Esophagus (tissue), 2 donors: ENCODE measurements around the gene VPS45. TPM values are rescaled to one million over a fixed set of nuclear protein-coding genes. Genes with fewer than 3 reads are reported as not detected.
"Not testable (repeated sequence)": the region's sequence is repeated elsewhere in the genome, so short reads cannot be mapped to it uniquely, and the experiment has no call there.

Source experiments
- H3K27ac ChIP-seq, 2 donors: one replicate each; pipeline ENCODE4 v1.5.1; 2013; ENCODE audit warnings: low read depth in 2 of 2, mild to moderate bottlenecking in 2 of 2, inconsistent platforms in 1 of 2, low read length in 1 of 2, moderate library complexity in 1 of 2
- H3K27me3 ChIP-seq, 2 donors: one replicate each; pipeline ENCODE4 v1.6.1; 2013; ENCODE audit warnings: low read length in 2 of 2, control low read depth in 1 of 2, mild to moderate bottlenecking in 1 of 2; ENCODE audit not compliant: insufficient read depth in 2 of 2, control insufficient read depth in 1 of 2
- H3K36me3 ChIP-seq, 2 donors: one replicate each; pipeline ENCODE4 v1.6.1; 2013; ENCODE audit warnings: low read length in 1 of 2; ENCODE audit not compliant: control insufficient read depth in 2 of 2, insufficient read depth in 2 of 2
- H3K4me1 ChIP-seq, 2 donors: one replicate each; pipeline ENCODE4 v1.6.1; 2013; ENCODE audit warnings: low read length in 1 of 2; ENCODE audit not compliant: control insufficient read depth in 2 of 2, insufficient read depth in 2 of 2
- H3K4me3 ChIP-seq, 2 donors: one replicate each; pipeline ENCODE4 v1.5.1; 2013; ENCODE audit warnings: low read length in 2 of 2, mild to moderate bottlenecking in 2 of 2, low read depth in 1 of 2, moderate library complexity in 1 of 2
- H3K9me3 ChIP-seq, 2 donors: one replicate each; pipeline ENCODE4 v1.6.1; 2013; ENCODE audit warnings: mild to moderate bottlenecking in 2 of 2, low read depth in 1 of 2, low read length in 1 of 2, moderate library complexity in 1 of 2; ENCODE audit not compliant: control insufficient read depth in 2 of 2, insufficient read depth in 1 of 2
- whole genome bisulfite sequencing, 2 donors: extraction: QIAGEN DNeasy Blood & Tissue Kit; methylation state at CpG; one replicate each; pipeline ENCODE4 v1.1.7; 2013; 5-methylcytosine and 5-hydroxymethylcytosine counted together
- polyA plus RNA-seq, 2 donors: library from polyadenylated mRNA; stranded (reverse); fragments of 200-250 nt; gene quantifications; one replicate each; pipeline ENCODE4 v1.2.3, GENCODE V29; 2013
- donor health status: healthy with polysubstance abuse.
- donor health status: Bipolar disorder and iron deficiency.

VPS45 gene
- polyA plus RNA-seq, 2 donors: 16.1 to 19.3 TPM

DNA sequence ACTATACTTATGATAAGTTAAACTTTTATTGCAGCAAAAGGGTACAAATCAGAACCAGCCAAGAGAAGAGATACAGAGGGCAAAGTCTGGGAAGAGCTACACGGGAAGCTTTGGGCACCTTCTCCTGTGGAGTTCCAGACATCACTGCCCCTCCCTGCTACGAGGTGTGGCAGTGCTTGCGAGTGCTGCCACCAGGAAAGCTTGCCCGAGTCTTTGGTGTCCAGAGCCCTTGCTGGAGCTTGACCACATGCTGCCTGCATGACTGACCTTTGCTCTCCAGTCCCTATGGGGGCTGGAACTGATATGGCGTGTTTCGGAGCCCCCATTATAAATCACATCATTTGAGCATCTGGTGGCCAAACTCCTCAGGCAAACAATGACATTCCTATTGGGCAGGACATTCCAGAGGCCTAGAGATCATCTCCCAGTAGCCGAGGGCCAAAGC lies 105.6 kb downstream of the VPS45 start:
- H3K9me3 ChIP-seq: no peaks in the 10 kb centered on the region
- H3K27ac ChIP-seq: no peak overlapping the region
- H3K36me3 ChIP-seq: no peaks in the 10 kb centered on the region
- WGBS, 2 donors: 74 to 82% methylated on average over 7 of the region's 7 CpGs
- no peak overlapping the region for H3K4me3 ChIP-seq
- H3K27me3 ChIP-seq: no peaks in the 10 kb centered on the region
- H3K4me1 ChIP-seq: peaks cover 0 to 2% of the 10 kb centered on the region in 2 donors

DNA sequence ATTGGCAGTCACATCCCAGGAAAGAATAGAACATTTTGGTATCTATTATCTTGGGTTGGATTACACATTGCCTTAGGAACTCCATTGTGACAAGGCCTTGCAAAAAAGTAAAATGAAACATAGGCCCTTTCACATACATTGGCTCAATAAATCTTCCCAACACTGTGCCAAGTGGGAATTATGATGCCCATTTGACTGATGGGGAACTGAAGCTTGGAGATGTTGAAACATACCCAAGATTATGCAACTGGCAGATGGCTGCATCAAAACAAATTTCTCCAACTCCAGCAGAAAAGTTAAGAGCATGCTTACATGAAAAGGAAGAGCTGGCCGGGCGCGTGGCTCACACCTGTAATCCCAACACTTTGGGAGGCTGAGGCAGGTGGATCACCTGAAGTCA lies 109.0 kb downstream of the VPS45 start:
- no peak overlapping the region for H3K4me3 ChIP-seq
- no peak overlapping the region for H3K27ac ChIP-seq
- 62 to 70% methylated on average over 3 of the region's 3 CpGs for WGBS, 2 donors
- no peaks in the 10 kb centered on the region for H3K9me3 ChIP-seq
- H3K27me3 ChIP-seq: no peaks in the 10 kb centered on the region
- no peaks in the 10 kb centered on the region for H3K36me3 ChIP-seq
- peaks cover 0 to 2% of the 10 kb centered on the region in 2 donors for H3K4me1 ChIP-seq

DNA sequence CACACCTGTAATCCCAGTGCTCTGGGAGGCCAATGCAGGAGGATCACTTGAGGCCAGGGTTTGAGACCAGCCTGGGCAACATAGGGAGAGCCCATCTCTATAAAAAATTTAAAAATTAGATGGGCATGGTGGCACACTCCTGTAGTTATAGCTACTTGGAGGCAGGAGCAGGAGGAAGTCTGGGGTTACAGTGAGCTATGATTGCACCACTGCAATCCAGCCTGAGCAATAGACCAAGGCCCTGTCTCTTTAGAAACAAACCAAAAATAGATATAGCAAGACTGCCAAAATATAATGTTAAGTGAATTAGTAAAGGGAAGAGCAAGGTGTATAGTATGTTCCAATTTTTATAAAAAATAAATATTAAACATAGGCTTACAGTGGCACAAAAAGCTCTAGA lies 111.0 kb downstream of the VPS45 start:
- Histone ChIP-seq H3K9me3 (no peaks in the 10 kb centered on the region), H3K36me3 (no peaks in the 10 kb centered on the region), H3K4me3 (no peak overlapping the region), H3K27ac (no peak overlapping the region), H3K27me3 (no peaks in the 10 kb centered on the region), H3K4me1 (no peaks in the 10 kb centered on the region)

DNA sequence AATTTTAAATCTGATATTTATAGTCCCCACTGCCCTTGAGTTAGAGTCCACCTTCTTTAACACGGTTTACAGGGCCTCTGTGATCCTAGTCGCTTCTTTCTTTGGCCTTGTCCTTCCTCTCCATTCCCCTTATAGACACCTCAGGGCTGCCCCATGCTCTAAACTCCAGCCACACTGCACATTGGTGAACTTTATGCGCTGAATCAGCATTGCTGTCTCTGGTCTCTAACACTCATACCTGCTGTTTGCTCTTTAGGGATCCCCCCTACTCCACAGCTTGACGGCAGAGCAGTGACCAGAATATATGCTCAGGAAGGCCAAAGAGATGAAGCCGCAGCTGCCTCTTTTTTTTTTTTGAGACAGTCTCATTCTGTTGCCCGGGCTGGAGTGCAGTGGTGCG lies 112.3 kb downstream of the VPS45 start:
- no peak overlapping the region for H3K27ac ChIP-seq
- WGBS, 2 donors: 92% methylated on average over 7 of the region's 7 CpGs
- no peaks in the 10 kb centered on the region for H3K9me3 ChIP-seq
- H3K27me3 ChIP-seq: no peaks in the 10 kb centered on the region
- H3K4me3 ChIP-seq: no peak overlapping the region
- no peaks in the 10 kb centered on the region for H3K36me3 ChIP-seq
- no peaks in the 10 kb centered on the region for H3K4me1 ChIP-seq

DNA sequence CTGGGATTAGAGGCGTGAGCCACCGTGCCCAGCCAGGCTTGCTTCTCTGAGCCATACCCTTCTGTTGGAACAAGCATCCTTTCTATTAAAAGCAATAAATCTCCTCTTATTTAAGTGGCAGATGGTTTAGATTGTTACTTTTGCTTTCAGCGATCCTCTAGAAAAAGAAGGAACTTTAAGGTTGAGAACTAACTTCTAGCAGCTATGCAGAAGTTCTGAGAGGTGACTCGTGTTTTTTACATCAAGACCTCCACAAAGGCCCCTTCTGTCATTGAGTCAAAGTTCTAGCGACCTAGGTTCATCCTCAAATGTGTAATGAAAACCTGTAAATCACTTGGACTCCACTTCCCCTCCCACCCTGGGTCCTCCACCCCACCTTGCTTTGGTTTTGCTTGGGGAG lies 112.9 kb downstream of the VPS45 start:
- 68 to 69% methylated on average over 5 of the region's 5 CpGs for WGBS, 2 donors
- Histone ChIP-seq H3K27me3 (no peaks in the 10 kb centered on the region), H3K9me3 (no peaks in the 10 kb centered on the region), H3K27ac (no peak overlapping the region), H3K4me1 (no peaks in the 10 kb centered on the region), H3K36me3 (no peaks in the 10 kb centered on the region), H3K4me3 (no peak overlapping the region)

DNA sequence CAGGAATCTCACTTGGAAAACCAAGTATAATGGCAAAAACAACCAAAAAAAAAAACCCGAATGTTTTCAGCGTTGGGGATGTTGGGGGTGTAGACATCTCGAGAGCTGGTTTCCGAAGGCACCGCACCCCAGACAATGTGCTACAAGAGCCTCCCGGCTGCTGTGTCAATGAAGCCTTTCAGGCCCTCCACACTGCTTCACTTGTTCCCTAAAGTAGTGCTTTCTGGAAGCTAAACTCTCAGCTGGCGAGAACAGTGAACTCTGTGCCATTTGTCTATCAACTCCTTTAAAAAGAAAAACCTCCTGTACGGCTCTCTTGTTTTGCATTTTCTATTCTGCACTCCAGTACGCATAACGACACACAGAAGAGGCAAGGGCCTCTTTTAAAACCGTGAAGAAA lies 114.7 kb downstream of the VPS45 start:
- H3K4me1 ChIP-seq: no peaks in the 10 kb centered on the region
- H3K4me3 ChIP-seq: no peak overlapping the region
- H3K9me3 ChIP-seq: no peaks in the 10 kb centered on the region
- no peaks in the 10 kb centered on the region for H3K36me3 ChIP-seq
- WGBS, 2 donors: 87 to 91% methylated on average over 11 of the region's 11 CpGs
- no peak overlapping the region for H3K27ac ChIP-seq
- H3K27me3 ChIP-seq: no peaks in the 10 kb centered on the region

DNA sequence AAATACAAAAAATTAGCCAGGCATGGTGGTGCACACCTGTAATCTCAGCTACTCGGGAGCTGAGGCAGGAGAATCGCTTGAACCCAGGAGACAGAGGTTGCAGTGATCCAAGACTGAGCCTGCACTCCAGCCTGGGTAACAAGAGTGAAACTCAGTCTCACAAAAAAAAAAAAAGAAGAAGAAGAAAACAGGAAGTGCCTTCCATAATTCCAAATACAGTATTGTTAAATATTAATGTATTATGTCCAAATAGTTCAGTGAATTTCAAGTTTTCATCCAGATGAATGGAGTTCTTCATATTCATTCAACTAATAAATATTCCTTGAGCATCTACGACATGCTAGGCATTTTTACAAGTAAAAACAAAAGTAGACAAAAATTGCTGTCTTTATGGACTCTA lies 115.5 kb downstream of the VPS45 start:
- H3K9me3 ChIP-seq: no peaks in the 10 kb centered on the region
- H3K4me3 ChIP-seq: no peak overlapping the region
- no peaks in the 10 kb centered on the region for H3K27me3 ChIP-seq
- WGBS, 2 donors: 89 to 94% methylated on average over 3 of the region's 3 CpGs
- H3K4me1 ChIP-seq: no peaks in the 10 kb centered on the region
- no peak overlapping the region for H3K27ac ChIP-seq
- H3K36me3 ChIP-seq: no peaks in the 10 kb centered on the region

DNA sequence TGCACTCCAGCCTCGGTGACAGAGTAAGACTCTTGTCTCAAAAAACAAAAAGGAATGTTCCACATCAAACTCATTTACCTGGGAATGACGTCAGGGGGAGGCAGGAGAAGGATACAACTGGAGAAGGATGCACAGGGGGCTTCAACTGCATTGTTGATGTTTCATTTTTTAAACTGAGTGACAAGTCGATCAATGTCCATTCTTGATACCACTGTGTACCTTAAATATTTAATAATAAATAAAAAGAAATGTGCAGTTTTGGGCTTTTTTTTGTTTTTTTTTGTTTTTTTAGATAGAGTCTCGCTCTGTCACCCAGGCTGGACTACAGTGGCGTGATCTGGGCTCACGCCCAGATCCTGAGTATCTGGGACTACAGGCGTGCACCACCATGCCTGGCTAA lies 117.9 kb downstream of the VPS45 start:
- no peak overlapping the region for H3K4me3 ChIP-seq
- 89 to 93% methylated on average over 7 of the region's 7 CpGs for WGBS, 2 donors
- no peaks in the 10 kb centered on the region for H3K27me3 ChIP-seq
- no peak overlapping the region for H3K27ac ChIP-seq
- H3K9me3 ChIP-seq: no peaks in the 10 kb centered on the region
- H3K4me1 ChIP-seq: no peaks in the 10 kb centered on the region
- H3K36me3 ChIP-seq: no peaks in the 10 kb centered on the region

DNA sequence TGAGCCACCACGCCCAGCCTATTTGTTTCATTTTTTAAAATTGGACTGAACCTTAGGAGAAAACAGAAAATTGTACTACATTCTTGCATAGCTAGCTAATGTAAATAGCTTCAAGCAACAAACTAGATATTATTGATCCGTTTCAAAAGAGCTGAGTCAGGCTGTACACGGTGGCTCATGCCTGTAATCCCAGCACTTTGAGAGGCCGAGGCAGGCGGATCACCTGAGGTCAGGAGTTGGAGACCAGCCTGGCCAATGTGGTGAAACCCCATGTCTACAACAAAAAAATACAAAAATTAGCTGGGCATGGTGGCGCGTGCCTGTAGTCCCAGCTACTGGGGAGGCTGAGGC lies 118.8 kb downstream of the VPS45 start:
- not testable (repeated sequence) for H3K9me3 ChIP-seq, H3K4me3 ChIP-seq, H3K4me1 ChIP-seq, H3K27me3 ChIP-seq, H3K27ac ChIP-seq, H3K36me3 ChIP-seq
- 59 to 66% methylated on average over 7 of the region's 7 CpGs for WGBS, 2 donors

DNA sequence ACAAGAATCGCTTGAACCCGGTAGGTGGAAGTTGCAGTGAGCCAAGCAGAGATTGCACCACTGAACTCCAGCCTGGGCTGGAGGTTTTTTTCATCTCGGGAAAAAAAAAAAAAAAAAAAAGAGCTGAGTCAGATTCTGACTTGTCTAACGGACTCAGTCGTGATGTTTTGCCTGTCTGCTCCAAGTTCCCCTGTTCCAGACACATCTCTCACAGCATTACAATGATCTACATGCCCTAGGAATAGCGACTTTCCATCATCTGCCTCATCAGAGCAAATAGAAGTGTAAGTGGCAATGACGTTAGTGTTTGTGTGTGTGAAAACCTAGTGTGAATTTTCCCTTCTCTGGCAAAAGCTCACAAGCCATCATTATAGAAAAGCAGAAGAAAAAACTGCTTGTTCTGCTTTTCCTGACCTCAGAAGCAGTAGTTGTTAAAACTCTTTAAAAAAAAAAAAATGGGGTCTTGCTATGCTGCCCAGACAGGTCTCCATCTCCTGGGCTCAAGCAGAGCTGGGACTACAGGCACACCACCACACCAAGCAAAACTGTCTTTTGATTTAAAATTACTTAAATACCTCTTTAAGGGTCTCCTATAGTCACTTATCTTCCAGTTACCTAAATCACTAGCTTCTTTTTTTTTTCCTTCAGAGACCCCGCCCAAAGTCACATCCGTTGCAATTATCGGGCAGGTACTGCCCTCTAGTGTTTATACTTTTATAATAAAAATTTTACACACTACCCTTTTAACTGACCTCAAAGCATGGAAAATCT lies 119.4 kb downstream of the VPS45 start:
- Histone ChIP-seq H3K9me3 (no peaks in the 10 kb centered on the region), H3K27me3 (no peaks in the 10 kb centered on the region), H3K27ac (no peak overlapping the region), H3K36me3 (no peaks in the 10 kb centered on the region), H3K4me3 (no peak overlapping the region), H3K4me1 (no peaks in the 10 kb centered on the region)
- WGBS, 2 donors: 21 to 29% methylated on average over 10 of the region's 10 CpGs
